ENCODE measurements around the gene PRPF6.

GRCh38 chr20:64022671-64023360 is 41.9 kb downstream of the PRPF6 start:
- no peak for TF ChIP-seq CTCF (conservative IDR thresholded peaks at IDR 0.05; ENCODE audit: low read length)
- no peak for TF ChIP-seq EZH2phosphoT487 (IDR thresholded peaks at IDR 0.05; ENCODE audit: borderline replicate concordance)

Measured in Loucy (cell line).